ENCODE results near the gene B4GAT1.

The B4GAT1 gene

GRCh38 chr11:66302656-66303055, 44.8 kb downstream of the B4GAT1 start:
- DNase-seq: no peak

GRCh38 chr11:66299186-66299585, 48.2 kb downstream of the B4GAT1 start:
- DNase-seq: no peak

GRCh38 chr11:66297610-66298009, 49.8 kb downstream of the B4GAT1 start:
- no peak for DNase-seq
